Measurements from ENCODE around the gene KRTAP10-12. TPM values are rescaled to one million over a fixed set of nuclear protein-coding genes. Genes with fewer than 3 reads are reported as not detected.
"Not testable (repeated sequence)": the region's sequence is repeated elsewhere in the genome, so short reads cannot be mapped to it uniquely, and the experiment has no call there.

Gene KRTAP10-12, protein sequence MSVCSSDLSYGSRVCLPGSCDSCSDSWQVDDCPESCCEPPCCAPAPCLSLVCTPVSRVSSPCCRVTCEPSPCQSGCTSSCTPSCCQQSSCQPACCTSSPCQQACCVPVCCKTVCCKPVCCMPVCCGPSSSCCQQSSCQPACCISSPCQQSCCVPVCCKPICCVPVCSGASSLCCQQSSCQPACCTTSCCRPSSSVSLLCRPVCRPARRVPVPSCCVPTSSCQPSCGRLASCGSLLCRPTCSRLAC
- total RNA-seq, result not detected

DNA sequence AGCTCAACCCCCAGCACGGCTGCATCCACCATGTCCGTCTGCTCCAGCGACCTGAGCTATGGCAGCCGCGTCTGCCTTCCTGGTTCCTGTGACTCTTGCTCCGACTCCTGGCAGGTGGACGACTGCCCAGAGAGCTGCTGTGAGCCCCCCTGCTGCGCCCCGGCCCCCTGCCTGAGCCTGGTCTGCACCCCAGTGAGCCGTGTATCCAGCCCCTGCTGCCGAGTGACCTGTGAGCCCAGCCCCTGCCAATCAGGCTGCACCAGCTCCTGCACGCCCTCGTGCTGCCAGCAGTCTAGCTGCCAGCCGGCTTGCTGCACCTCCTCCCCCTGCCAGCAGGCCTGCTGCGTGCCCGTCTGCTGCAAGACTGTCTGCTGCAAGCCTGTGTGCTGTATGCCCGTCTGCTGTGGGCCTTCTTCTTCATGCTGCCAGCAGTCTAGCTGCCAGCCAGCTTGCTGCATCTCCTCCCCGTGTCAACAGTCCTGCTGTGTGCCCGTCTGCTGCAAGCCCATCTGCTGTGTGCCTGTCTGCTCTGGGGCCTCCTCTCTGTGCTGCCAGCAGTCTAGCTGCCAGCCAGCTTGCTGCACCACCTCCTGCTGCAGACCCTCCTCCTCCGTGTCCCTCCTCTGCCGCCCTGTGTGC lies at the start of gene KRTAP10-12:
TSS of gene KRTAP10-12 (plus strand) at position 1 of the 639 bp plus-strand sequence. CDS start at position 31, 30 bp downstream.
- not testable (repeated sequence) for H3K27ac Mint-ChIP-seq; H3K36me3 Mint-ChIP-seq; H3K4me3 Mint-ChIP-seq; DNase-seq (ENCODE audit: low spot score); H3K9me3 Mint-ChIP-seq; ATAC-seq
- Mint-ChIP-seq H3K27me3 (peaks cover 54 to 55% of the 10 kb centered on the region in 2 donors), H3K4me1 (ENCODE audit: low read depth in 2 of 2) (peaks cover 0 to 11% of the 10 kb centered on the region in 2 donors)

DNA sequence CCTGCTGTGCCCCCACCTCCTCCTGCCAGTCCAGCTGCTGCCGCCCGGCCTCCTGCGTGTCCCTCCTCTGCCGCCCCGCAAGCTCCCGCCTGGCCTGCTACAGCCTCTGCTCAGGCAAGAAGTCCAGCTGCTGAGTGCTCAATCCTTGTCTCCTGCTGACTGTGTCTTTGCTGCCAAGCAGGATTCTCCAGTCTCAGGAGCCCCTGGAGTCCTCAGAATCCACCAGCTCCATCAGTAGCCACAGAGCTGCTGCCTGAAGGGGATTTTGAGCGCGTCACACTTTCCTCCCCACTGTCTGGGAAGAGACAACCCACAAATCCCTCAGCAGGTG lies 49.8 kb upstream of the KRTAP10-12 start:
- no peak overlapping the region for H3K4me3 Mint-ChIP-seq
- no peak for ATAC-seq
- peaks cover 0 to 4% of the 10 kb centered on the region in 2 donors for H3K27me3 Mint-ChIP-seq
- H3K27ac Mint-ChIP-seq, result no peak overlapping the region
- H3K36me3 Mint-ChIP-seq, result peaks cover 16% of the 10 kb centered on the region
- H3K9me3 Mint-ChIP-seq, result peaks cover 12% of the 10 kb centered on the region
- H3K4me1 Mint-ChIP-seq (ENCODE audit: low read depth in 2 of 2), result peaks cover 0 to 7% of the 10 kb centered on the region in 2 donors
- DNase-seq (ENCODE audit: low spot score), result peak; percentile 45

GRCh38 chr21:44648557-44649311 lies 48.2 kb upstream of the KRTAP10-12 start:
- H3K4me3 Mint-ChIP-seq, result no peak overlapping the region
- no peak overlapping the region for H3K27ac Mint-ChIP-seq
- H3K27me3 Mint-ChIP-seq, result no peaks in the 10 kb centered on the region
- ATAC-seq, result no peak
- H3K4me1 Mint-ChIP-seq (ENCODE audit: low read depth in 2 of 2), result peaks cover 0 to 4% of the 10 kb centered on the region in 2 donors
- peaks cover 6% of the 10 kb centered on the region for H3K9me3 Mint-ChIP-seq
- DNase-seq (ENCODE audit: low spot score), result no peak
- peaks cover 11% of the 10 kb centered on the region for H3K36me3 Mint-ChIP-seq

DNA sequence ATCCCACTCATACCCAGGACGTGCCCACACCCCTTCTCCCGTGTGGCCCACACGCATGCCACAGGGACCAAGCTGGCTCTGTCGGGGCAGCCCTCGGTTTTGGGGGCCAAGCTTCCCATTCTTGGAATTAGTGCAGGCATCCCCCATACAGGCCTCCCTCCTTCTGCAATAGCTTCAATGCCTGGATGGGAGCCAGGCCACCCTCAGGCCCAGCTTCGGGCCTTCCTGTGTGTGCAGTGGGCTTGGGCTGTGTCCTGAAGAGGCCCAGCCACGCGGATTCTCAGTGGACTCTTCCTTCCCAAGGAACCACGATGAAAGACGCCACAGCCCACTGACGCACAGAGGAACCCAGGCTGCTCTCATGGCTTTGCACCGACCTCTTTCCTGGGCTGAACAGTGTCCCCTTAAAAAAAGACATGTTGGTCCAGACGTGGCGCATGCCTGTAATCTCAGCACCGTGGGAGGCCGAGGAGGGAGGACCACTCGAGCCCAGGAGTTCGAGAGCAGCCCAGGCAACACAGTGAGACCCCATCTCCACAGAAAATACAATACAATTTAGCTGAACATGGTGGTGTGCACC lies 47.4 kb upstream of the KRTAP10-12 start:
- Mint-ChIP-seq H3K9me3 (peaks cover 3% of the 10 kb centered on the region), H3K4me3 (no peak overlapping the region), H3K4me1 (ENCODE audit: low read depth in 2 of 2) (peaks cover 0 to 7% of the 10 kb centered on the region in 2 donors), H3K27ac (no peak overlapping the region), H3K36me3 (peaks cover 5% of the 10 kb centered on the region), H3K27me3 (no peaks in the 10 kb centered on the region)
- ATAC-seq, result no peak
- no peak for DNase-seq (ENCODE audit: low spot score)

DNA sequence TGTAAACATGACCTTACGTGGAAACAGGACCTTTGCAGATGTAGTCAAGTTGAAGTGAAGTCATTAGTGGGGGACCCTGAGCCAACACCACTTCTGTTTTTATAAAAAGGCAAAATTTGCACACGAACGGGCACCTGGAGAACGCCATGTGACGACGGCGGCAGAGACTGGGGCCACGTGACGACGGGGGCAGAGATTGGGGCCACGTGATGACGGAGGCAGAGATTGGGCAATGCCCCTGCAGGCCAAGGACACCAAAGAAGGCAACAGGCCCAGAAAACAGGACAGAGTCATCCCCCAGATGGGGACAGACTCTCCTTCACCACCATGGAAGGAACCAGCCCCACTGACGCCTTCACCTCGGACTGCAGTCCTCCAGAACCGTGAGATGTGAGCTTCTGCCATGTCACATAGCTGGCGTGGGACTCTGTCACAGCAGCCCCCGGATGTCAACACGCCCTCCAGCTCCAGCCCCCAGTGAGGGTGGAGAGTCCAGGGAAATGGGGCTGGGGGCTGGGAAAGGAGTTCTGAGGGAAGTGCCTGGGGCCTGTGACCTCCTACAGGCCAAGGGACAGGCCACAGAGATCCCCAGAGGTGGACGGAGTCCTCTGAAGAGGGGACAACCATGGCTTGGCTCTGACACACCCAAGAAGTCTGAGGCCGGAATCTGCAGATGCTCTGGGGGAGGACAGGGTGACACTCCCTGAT lies 46.6 kb upstream of the KRTAP10-12 start:
- no peak overlapping the region for H3K4me3 Mint-ChIP-seq

DNA sequence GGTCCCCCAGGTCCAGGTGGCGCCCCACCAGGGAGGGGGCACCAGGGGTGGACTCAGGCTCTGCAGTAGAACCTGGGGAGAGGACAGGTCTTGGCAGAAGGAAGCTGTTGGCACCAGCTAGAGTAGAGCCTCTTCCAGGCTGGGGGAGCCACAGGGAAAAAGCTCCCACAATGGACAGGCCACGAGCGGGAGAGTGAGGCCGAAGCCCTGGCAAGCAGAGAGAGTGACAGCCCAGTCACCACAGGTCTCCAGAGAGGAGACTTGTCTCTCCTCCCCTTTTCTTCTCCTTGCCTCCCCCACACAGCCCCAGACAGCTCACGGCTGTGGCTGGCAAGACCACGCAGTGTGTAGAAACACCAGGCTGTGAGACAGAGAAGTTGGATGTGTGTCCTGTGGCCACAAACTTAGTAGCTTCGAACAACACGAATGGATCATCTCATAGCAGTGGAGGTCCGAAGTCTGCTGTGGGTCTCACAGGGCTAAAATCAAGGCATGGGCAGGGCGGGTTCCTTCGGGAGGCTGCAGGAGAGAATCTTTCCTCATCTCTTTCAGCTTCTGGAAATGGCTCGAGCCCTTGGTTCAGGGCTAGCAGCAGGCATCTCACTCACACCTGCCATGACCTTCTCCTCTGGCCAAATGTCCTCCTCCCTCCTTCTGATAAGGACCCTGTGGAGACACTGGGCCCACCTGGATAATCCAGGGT lies 45.8 kb upstream of the KRTAP10-12 start:
- Mint-ChIP-seq H3K27ac (no peak overlapping the region), H3K9me3 (peaks cover 1% of the 10 kb centered on the region), H3K27me3 (no peaks in the 10 kb centered on the region), H3K4me3 (no peak overlapping the region), H3K4me1 (ENCODE audit: low read depth in 2 of 2) (peaks cover 0 to 10% of the 10 kb centered on the region in 2 donors), H3K36me3 (peaks cover 3% of the 10 kb centered on the region)
- ATAC-seq, result no peak
- DNase-seq (ENCODE audit: low spot score), result no peak

More for the DNA sequence above, 46.6 kb upstream of the KRTAP10-12 start:
- H3K4me1 Mint-ChIP-seq (ENCODE audit: low read depth in 2 of 2), result peaks cover 0 to 9% of the 10 kb centered on the region in 2 donors
- no peak for ATAC-seq
- H3K9me3 Mint-ChIP-seq, result no peaks in the 10 kb centered on the region
- DNase-seq (ENCODE audit: low spot score), result no peak
- H3K27me3 Mint-ChIP-seq, result no peaks in the 10 kb centered on the region
- no peak overlapping the region for H3K27ac Mint-ChIP-seq
- H3K36me3 Mint-ChIP-seq, result no peaks in the 10 kb centered on the region

- peaks cover 12% of the 10 kb centered on the region for H3K9me3 Mint-ChIP-seq
- H3K36me3 Mint-ChIP-seq, result peaks cover 17% of the 10 kb centered on the region
- H3K27ac Mint-ChIP-seq, result no peak overlapping the region
- ATAC-seq (no peak), DNase-seq (ENCODE audit: low spot score) (no peak)
- H3K4me3 Mint-ChIP-seq, result no peak overlapping the region
- H3K4me1 Mint-ChIP-seq (ENCODE audit: low read depth in 2 of 2), result peaks cover 15 to 26% of the 10 kb centered on the region in 2 donors
- H3K27me3 Mint-ChIP-seq, result no peaks in the 10 kb centered on the region
Measured at GRCh38 chr21:44653123-44653522, 43.8 kb upstream of the KRTAP10-12 start.

DNA sequence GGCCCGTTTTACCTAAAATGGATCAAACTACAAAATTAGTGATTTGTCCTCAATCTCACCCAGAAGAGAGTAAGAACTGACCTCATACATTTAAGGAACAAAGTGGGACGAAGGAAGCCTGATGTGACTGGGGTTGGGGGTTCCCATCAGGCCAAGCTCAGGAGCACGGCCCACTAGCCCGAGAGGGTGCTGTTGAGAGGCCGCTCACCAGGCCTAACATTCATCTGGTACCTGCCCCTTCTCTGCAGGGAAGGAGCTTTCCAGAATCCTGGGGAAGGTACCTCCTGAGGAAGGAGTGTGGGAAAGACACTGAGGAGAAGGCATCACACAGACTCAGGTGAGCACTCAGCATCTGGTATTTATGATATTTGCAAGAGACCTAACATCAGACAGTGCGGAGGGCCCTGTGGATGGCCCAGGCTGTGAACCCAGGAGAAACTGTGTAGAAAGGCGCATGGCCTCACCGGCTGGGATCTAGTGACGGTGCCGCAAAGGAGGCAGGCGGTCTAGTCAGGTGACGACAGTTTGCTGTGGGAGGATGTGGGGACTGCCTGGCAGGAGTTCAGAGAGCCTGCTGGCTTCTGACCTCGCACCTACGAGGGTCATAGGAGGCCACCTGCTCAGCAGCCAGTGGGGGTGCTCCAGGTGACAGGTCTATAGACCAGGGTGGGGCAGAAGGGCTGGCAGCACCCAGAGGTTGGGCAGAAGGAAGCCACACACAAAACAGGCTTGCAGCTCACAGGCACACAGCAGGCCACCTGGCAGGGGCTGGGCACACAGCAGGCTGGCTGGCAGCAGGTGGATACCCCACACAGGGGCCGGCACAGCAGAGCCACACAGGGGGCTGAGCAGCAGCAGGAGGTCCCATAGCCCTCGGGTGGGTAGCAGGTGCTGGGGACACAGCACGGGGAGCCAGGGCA lies 43.1 kb upstream of the KRTAP10-12 start:
- peaks cover 23 to 34% of the 10 kb centered on the region in 2 donors for H3K4me1 Mint-ChIP-seq (ENCODE audit: low read depth in 2 of 2)
- H3K4me3 Mint-ChIP-seq, result no peak overlapping the region
- H3K9me3 Mint-ChIP-seq, result peaks cover 12% of the 10 kb centered on the region
- no peak for ATAC-seq
- DNase-seq (ENCODE audit: low spot score), result no peak
- H3K27ac Mint-ChIP-seq, result no peak overlapping the region
- H3K27me3 Mint-ChIP-seq, result no peaks in the 10 kb centered on the region
- H3K36me3 Mint-ChIP-seq, result peaks cover 17% of the 10 kb centered on the region

GRCh38 chr21:44654576-44655175 lies 42.3 kb upstream of the KRTAP10-12 start, which contains the start of gene KRTAP12-4:
Gene KRTAP12-4, minus strand, starts transcription at chr21:44654659. Its CDS starts 45 bp downstream, at chr21:44654614.
- Mint-ChIP-seq H3K36me3 (peaks cover 17% of the 10 kb centered on the region), H3K4me1 (ENCODE audit: low read depth in 2 of 2) (peaks cover 31 to 42% of the 10 kb centered on the region in 2 donors)
- ATAC-seq, result no peak

DNA sequence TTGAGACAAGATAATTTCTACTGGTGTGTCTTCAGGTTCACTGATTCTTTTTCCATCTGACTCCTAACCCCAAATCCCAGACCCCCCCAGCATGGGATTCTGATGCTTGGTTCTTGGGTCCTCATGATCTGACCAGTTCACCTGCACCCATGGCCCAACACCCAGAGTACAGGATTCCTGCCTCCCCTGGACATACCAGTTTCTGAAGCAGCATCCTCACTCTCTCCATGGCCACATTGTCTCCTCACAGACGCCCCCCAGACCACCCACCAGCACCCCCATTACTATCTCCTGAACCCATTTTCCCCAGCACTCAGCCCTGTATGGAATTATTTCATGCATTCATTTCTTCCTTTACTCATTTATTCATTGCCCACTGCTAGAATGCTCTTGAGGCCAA lies 40.1 kb upstream of the KRTAP10-12 start:
- Mint-ChIP-seq H3K4me1 (ENCODE audit: low read depth in 2 of 2) (peaks cover 34 to 47% of the 10 kb centered on the region in 2 donors), H3K27ac (peak overlapping the region; percentile 69 to 75), H3K9me3 (peaks cover 12% of the 10 kb centered on the region), H3K36me3 (peaks cover 17% of the 10 kb centered on the region), H3K27me3 (peaks cover 0 to 2% of the 10 kb centered on the region in 2 donors), H3K4me3 (peak overlapping the region; percentile 80)
- no peak for DNase-seq (ENCODE audit: low spot score)
- no peak for ATAC-seq

More at GRCh38 chr21:44654576-44655175, 42.3 kb upstream of the KRTAP10-12 start, which contains the start of gene KRTAP12-4:
- Mint-ChIP-seq H3K9me3 (peaks cover 12% of the 10 kb centered on the region), H3K4me3 (no peak within 1 kb of the TSS), H3K27me3 (no peaks in the 10 kb centered on the region), H3K27ac (no peak within 1 kb of the TSS)
- DNase-seq (ENCODE audit: low spot score), result no peak

GRCh38 chr21:44657635-44658540 lies 39.1 kb upstream of the KRTAP10-12 start, which contains the start of gene KRTAP12-3:
Gene KRTAP12-3, plus strand, starts transcription at chr21:44657932. Its CDS starts 48 bp downstream, at chr21:44657980.
- no peak for DNase-seq (ENCODE audit: low spot score)
- Mint-ChIP-seq H3K4me1 (ENCODE audit: low read depth in 2 of 2) (peaks cover 34 to 47% of the 10 kb centered on the region in 2 donors), H3K4me3 (peak within 1 kb of the TSS; percentile 80), H3K27ac (peak within 1 kb of the TSS; percentile 69 to 75), H3K27me3 (peaks cover 0 to 6% of the 10 kb centered on the region in 2 donors), H3K36me3 (peaks cover 17% of the 10 kb centered on the region), H3K9me3 (peaks cover 12% of the 10 kb centered on the region)
- peak; percentile 75 to 79 for ATAC-seq
